GM19099 (cell line): Measurements from ENCODE around the gene RB1.

Experiments used
- POLR2A ChIP-seq: IDR thresholded peaks from 3 replicates; pipeline ENCODE4 v1.6.1; 2011; ENCODE audit warnings: low read depth; ENCODE audit not compliant: insufficient read length; ENCODE audit errors: extremely low read depth

Gene RB1

GRCh38 chr13:48404952-48405351, 101.4 kb downstream of the RB1 start:
- TF ChIP-seq POLR2A: no peak

- no peak for TF ChIP-seq POLR2A
Observed at GRCh38 chr13:48405875-48406274, 102.3 kb downstream of the RB1 start.

GRCh38 chr13:48410199-48410598, 106.6 kb downstream of the RB1 start:
- TF ChIP-seq POLR2A: no peak

- TF ChIP-seq POLR2A: no peak
Observed at GRCh38 chr13:48411147-48411794, 107.7 kb downstream of the RB1 start.

GRCh38 chr13:48411841-48412531, 108.4 kb downstream of the RB1 start:
- TF ChIP-seq POLR2A: no peak

- TF ChIP-seq POLR2A: no peak
Observed at GRCh38 chr13:48412881-48413351, 109.4 kb downstream of the RB1 start, which contains the start of gene LPAR6. Gene LPAR6 (minus strand): TSS chr13:48413113. CDS start chr13:48412423, 690 bp downstream.

GRCh38 chr13:48414501-48414900, 111.0 kb downstream of the RB1 start:
- no peak for TF ChIP-seq POLR2A

GRCh38 chr13:48415516-48415915, 112.0 kb downstream of the RB1 start:
- TF ChIP-seq POLR2A: no peak

GRCh38 chr13:48424212-48424611, 120.7 kb downstream of the RB1 start:
- no peak for TF ChIP-seq POLR2A

GRCh38 chr13:48426052-48426451, 122.5 kb downstream of the RB1 start:
- TF ChIP-seq POLR2A: no peak

GRCh38 chr13:48429036-48429435, 125.5 kb downstream of the RB1 start:
- TF ChIP-seq POLR2A: no peak

GRCh38 chr13:48429886-48430285, 126.3 kb downstream of the RB1 start:
- no peak for TF ChIP-seq POLR2A

GRCh38 chr13:48431431-48431830, 127.9 kb downstream of the RB1 start:
- no peak for TF ChIP-seq POLR2A

GRCh38 chr13:48431987-48432615, 128.6 kb downstream of the RB1 start:
- TF ChIP-seq POLR2A: no peak

- TF ChIP-seq POLR2A: no peak
Observed at GRCh38 chr13:48434200-48434599, 130.6 kb downstream of the RB1 start.
